Activated naive CD8-positive, alpha-beta T cell treated with anti-CD3 and anti-CD28 coated beads, Interleukin-2, amount 50 U/mL, for 24 hours (primary cell): Measurements from ENCODE around the gene TRAPPC12.

Experiments used
- ATAC-seq: fragments of 150-1000 bp; cut with Tn5 transposase; one replicate; pipeline ENCODE4 v1.10.0; 2021
- DNase-seq: peaks from one replicate; pipeline ENCODE4 v3.0.0; 2021
- H3K27ac Mint-ChIP-seq: one replicate; pipeline ENCODE4 v1.8.0; 2021; ENCODE audit warnings: mild to moderate bottlenecking, mixed read lengths
- H3K27me3 Mint-ChIP-seq: one replicate; pipeline ENCODE4 v1.8.0; 2021; ENCODE audit warnings: mixed read lengths
- H3K36me3 Mint-ChIP-seq: one replicate; pipeline ENCODE4 v1.8.0; 2021; ENCODE audit warnings: low read depth, mixed read lengths
- H3K4me1 Mint-ChIP-seq: one replicate; pipeline ENCODE4 v1.8.0; 2021; ENCODE audit warnings: mixed read lengths
- H3K4me3 Mint-ChIP-seq: one replicate; pipeline ENCODE4 v1.8.0; 2021; ENCODE audit warnings: mild to moderate bottlenecking, moderate library complexity, mixed read lengths
- H3K9me3 Mint-ChIP-seq: one replicate; pipeline ENCODE4 v1.8.0; 2021; ENCODE audit warnings: mixed read lengths

Gene TRAPPC12

GRCh38 chr2:3480352-3481010 lies 101.0 kb downstream of the TRAPPC12 start:
- H3K4me3 Mint-ChIP-seq = no peak overlapping the region
- peak overlapping the region; percentile 46 for H3K27ac Mint-ChIP-seq
- no peaks in the 10 kb centered on the region for H3K27me3 Mint-ChIP-seq
- H3K36me3 Mint-ChIP-seq = peaks cover 14% of the 10 kb centered on the region
- no peak for ATAC-seq
- no peak for DNase-seq
- no peaks in the 10 kb centered on the region for H3K9me3 Mint-ChIP-seq
- H3K4me1 Mint-ChIP-seq = peaks cover 4% of the 10 kb centered on the region

- no peaks in the 10 kb centered on the region for H3K9me3 Mint-ChIP-seq
- H3K4me3 Mint-ChIP-seq = no peak overlapping the region
- DNase-seq (no peak), ATAC-seq (no peak)
- peaks cover 14% of the 10 kb centered on the region for H3K36me3 Mint-ChIP-seq
- H3K27ac Mint-ChIP-seq = peak overlapping the region; percentile 27
- H3K27me3 Mint-ChIP-seq = no peaks in the 10 kb centered on the region
- H3K4me1 Mint-ChIP-seq = peaks cover 4% of the 10 kb centered on the region
These were observed 101.5 kb downstream of the TRAPPC12 start for GRCh38 chr2:3481011-3481400.

GRCh38 chr2:3481736-3482362 lies 102.4 kb downstream of the TRAPPC12 start:
- H3K27ac Mint-ChIP-seq = no peak overlapping the region
- no peak overlapping the region for H3K4me3 Mint-ChIP-seq
- H3K36me3 Mint-ChIP-seq = peaks cover 14% of the 10 kb centered on the region
- ATAC-seq (no peak), DNase-seq (no peak)
- no peaks in the 10 kb centered on the region for H3K27me3 Mint-ChIP-seq
- H3K9me3 Mint-ChIP-seq = no peaks in the 10 kb centered on the region
- peaks cover 4% of the 10 kb centered on the region for H3K4me1 Mint-ChIP-seq

GRCh38 chr2:3482363-3482821 lies 102.9 kb downstream of the TRAPPC12 start:
- H3K36me3 Mint-ChIP-seq = peaks cover 13% of the 10 kb centered on the region
- no peak overlapping the region for H3K27ac Mint-ChIP-seq
- H3K9me3 Mint-ChIP-seq = no peaks in the 10 kb centered on the region
- ATAC-seq (no peak), DNase-seq (no peak)
- no peak overlapping the region for H3K4me3 Mint-ChIP-seq
- no peaks in the 10 kb centered on the region for H3K27me3 Mint-ChIP-seq
- H3K4me1 Mint-ChIP-seq = peaks cover 4% of the 10 kb centered on the region

- Mint-ChIP-seq H3K27ac (no peak overlapping the region), H3K4me3 (no peak overlapping the region)
These were observed 103.9 kb downstream of the TRAPPC12 start for GRCh38 chr2:3483227-3483985.

GRCh38 chr2:3483986-3484960 lies 104.8 kb downstream of the TRAPPC12 start:
- peaks cover 4% of the 10 kb centered on the region for H3K4me1 Mint-ChIP-seq

More at GRCh38 chr2:3483227-3483985, 103.9 kb downstream of the TRAPPC12 start:
- no peaks in the 10 kb centered on the region for H3K9me3 Mint-ChIP-seq
- no peaks in the 10 kb centered on the region for H3K27me3 Mint-ChIP-seq
- H3K4me1 Mint-ChIP-seq = peaks cover 4% of the 10 kb centered on the region
- no peak for DNase-seq
- ATAC-seq = no peak
- peaks cover 8% of the 10 kb centered on the region for H3K36me3 Mint-ChIP-seq

GRCh38 chr2:3485166-3485565 lies 105.7 kb downstream of the TRAPPC12 start:
- H3K36me3 Mint-ChIP-seq = peaks cover 2% of the 10 kb centered on the region
- H3K4me3 Mint-ChIP-seq = no peak overlapping the region
- ATAC-seq (no peak), DNase-seq (no peak)
- peaks cover 4% of the 10 kb centered on the region for H3K4me1 Mint-ChIP-seq
- H3K27me3 Mint-ChIP-seq = no peaks in the 10 kb centered on the region
- no peak overlapping the region for H3K27ac Mint-ChIP-seq
- no peaks in the 10 kb centered on the region for H3K9me3 Mint-ChIP-seq

More at GRCh38 chr2:3483986-3484960, 104.8 kb downstream of the TRAPPC12 start:
- ATAC-seq (no peak), DNase-seq (no peak)
- no peaks in the 10 kb centered on the region for H3K27me3 Mint-ChIP-seq
- no peaks in the 10 kb centered on the region for H3K9me3 Mint-ChIP-seq
- peaks cover 8% of the 10 kb centered on the region for H3K36me3 Mint-ChIP-seq
- no peak overlapping the region for H3K4me3 Mint-ChIP-seq
- H3K27ac Mint-ChIP-seq = no peak overlapping the region

GRCh38 chr2:3486047-3487027 lies 106.8 kb downstream of the TRAPPC12 start:
- Mint-ChIP-seq H3K27me3 (no peaks in the 10 kb centered on the region), H3K4me1 (no peaks in the 10 kb centered on the region), H3K4me3 (no peak overlapping the region), H3K9me3 (no peaks in the 10 kb centered on the region), H3K36me3 (no peaks in the 10 kb centered on the region), H3K27ac (no peak overlapping the region)
- no peak for ATAC-seq
- DNase-seq = no peak

- DNase-seq = no peak
- ATAC-seq = no peak
- Mint-ChIP-seq H3K4me1 (no peaks in the 10 kb centered on the region), H3K9me3 (no peaks in the 10 kb centered on the region), H3K27me3 (no peaks in the 10 kb centered on the region), H3K27ac (no peak overlapping the region), H3K36me3 (no peaks in the 10 kb centered on the region), H3K4me3 (no peak overlapping the region)
These were observed 107.5 kb downstream of the TRAPPC12 start for GRCh38 chr2:3487028-3487425.

- Mint-ChIP-seq H3K27me3 (no peaks in the 10 kb centered on the region), H3K4me3 (no peak overlapping the region), H3K9me3 (no peaks in the 10 kb centered on the region), H3K27ac (no peak overlapping the region), H3K4me1 (no peaks in the 10 kb centered on the region), H3K36me3 (no peaks in the 10 kb centered on the region)
- no peak for ATAC-seq
- DNase-seq = no peak
These were observed 107.9 kb downstream of the TRAPPC12 start for GRCh38 chr2:3487432-3487831.

GRCh38 chr2:3488061-3488531 lies 108.6 kb downstream of the TRAPPC12 start:
- no peaks in the 10 kb centered on the region for H3K27me3 Mint-ChIP-seq
- no peak for DNase-seq
- no peak for ATAC-seq
- H3K4me1 Mint-ChIP-seq = no peaks in the 10 kb centered on the region
- H3K27ac Mint-ChIP-seq = no peak overlapping the region
- no peaks in the 10 kb centered on the region for H3K9me3 Mint-ChIP-seq
- H3K4me3 Mint-ChIP-seq = no peak overlapping the region
- H3K36me3 Mint-ChIP-seq = no peaks in the 10 kb centered on the region

- no peaks in the 10 kb centered on the region for H3K36me3 Mint-ChIP-seq
- no peak overlapping the region for H3K27ac Mint-ChIP-seq
- no peaks in the 10 kb centered on the region for H3K9me3 Mint-ChIP-seq
- ATAC-seq (no peak), DNase-seq (no peak)
- no peaks in the 10 kb centered on the region for H3K27me3 Mint-ChIP-seq
- no peaks in the 10 kb centered on the region for H3K4me1 Mint-ChIP-seq
- no peak overlapping the region for H3K4me3 Mint-ChIP-seq
These were observed 109.6 kb downstream of the TRAPPC12 start for GRCh38 chr2:3488855-3489763.
